ENCODE data around the gene AHCYL2. TPM values are rescaled to one million over a fixed set of nuclear protein-coding genes. Genes with fewer than 3 reads are reported as not detected.
"Not testable (repeated sequence)": the region's sequence is repeated elsewhere in the genome, so short reads cannot be mapped to it uniquely, and the experiment has no call there.

The AHCYL2 gene
- total RNA-seq, 4 donors from 2014 or later = 10.8 to 14.0 (median 13.7) TPM

DNA sequence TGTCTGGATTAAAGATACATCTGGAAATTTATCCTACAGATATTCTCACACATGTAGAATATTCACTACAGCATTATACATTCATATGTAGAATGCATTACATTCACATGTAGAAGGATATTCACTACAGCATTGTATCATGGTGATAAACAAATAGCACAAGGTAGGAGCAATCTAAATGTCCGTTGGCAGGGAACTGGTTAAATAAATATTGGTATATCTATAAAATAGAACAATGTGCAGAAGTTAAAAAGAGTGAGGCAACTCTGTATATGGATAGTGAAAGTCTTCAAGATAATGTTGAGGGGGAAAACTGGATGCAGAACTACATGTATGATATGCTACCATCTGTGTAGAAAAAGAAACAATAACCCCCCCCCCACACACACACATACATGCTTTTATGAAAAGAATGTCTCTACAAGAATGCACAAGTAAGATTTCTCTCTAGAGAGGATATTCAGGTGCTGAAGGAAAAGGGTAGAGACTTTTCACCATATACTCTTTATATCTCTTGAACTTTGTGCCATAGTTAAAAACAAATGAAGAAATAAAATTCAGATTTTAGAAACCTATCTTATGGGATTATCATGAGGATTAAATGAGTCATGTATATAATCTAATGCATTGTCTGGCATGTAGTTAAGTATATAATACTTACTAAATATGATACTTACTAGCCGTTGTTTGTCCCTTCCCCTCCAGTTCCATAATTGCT, 123.4 kb downstream of the AHCYL2 start:
- WGBS, 2 donors = 54 to 55% methylated on average over 2 of the region's 2 CpGs
- Histone ChIP-seq H3K36me3 (no peaks in the 10 kb centered on the region), H3K27me3 (no peaks in the 10 kb centered on the region), H3K9me3 (no peaks in the 10 kb centered on the region), H3K4me1 (peaks cover 0 to 30% (median 6%) of the 10 kb centered on the region in 3 donors), H3K27ac (no peak overlapping the region), H3K4me3 (no peak overlapping the region)
- no peak for DNase-seq
- intact Hi-C loops (cut with DNase I) = no loop called here
- TF ChIP-seq CTCF (IDR thresholded peaks at IDR 0.05) = no peak
- no peak for TF ChIP-seq POLR2A (IDR thresholded peaks at IDR 0.05)

DNA sequence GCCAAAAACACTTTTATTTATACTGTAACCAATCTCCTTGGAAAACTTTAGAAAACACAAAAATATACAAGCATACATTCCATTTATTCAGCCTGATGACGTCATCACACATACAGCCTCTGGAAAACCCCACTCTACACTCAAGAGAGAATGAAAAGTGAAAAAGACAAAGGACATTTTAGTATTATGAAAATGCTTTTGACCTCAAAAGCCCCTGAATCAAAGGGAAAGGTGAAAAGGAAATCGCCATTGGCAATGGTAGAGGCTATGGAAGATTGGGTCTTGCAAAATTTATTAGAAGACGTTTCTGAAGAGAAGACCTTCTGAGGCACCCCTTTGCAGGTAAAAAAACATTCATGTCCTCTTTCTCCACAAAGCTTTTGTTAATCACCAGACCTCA, 126.5 kb downstream of the AHCYL2 start:
- TF ChIP-seq CTCF (IDR thresholded peaks at IDR 0.05) (no peak), POLR2A (IDR thresholded peaks at IDR 0.05) (no peak)
- Histone ChIP-seq H3K9me3 (no peaks in the 10 kb centered on the region), H3K4me1 (peaks cover 0 to 14% (median 0%) of the 10 kb centered on the region in 3 donors), H3K4me3 (no peak overlapping the region), H3K27me3 (no peaks in the 10 kb centered on the region), H3K36me3 (peaks cover 0 to 5% (median 0%) of the 10 kb centered on the region in 3 donors), H3K27ac (no peak overlapping the region)
- WGBS, 2 donors = 50 to 55% methylated on average over 3 of the region's 3 CpGs
- intact Hi-C loops (cut with DNase I) = no loop called here
- no peak for DNase-seq

DNA sequence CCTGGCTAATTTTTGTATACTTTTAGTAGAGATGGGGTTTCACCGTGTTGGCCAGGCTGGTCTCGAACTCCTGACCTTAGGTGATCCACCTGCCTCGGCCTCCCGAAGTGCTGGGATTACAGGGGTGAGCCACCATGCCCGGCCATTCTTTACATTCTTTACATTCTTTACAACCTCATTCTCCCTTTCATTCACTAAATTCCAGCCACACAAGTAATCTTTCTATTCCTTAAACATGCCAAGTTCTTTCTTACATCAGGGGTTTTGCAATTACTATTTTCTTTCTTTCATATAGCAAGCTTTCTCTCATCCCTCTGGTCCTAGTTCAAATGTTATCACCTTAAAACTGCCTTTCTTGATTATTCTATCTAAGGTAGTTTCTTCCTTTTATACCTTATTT, 128.3 kb downstream of the AHCYL2 start:
- intact Hi-C loops (cut with DNase I); H3K27me3 ChIP-seq; DNase-seq; H3K27ac ChIP-seq; H3K9me3 ChIP-seq; H3K4me3 ChIP-seq; H3K36me3 ChIP-seq: not testable (repeated sequence)
- WGBS, 2 donors = 81 to 88% methylated on average over 5 of the region's 5 CpGs
- peaks cover 0 to 14% (median 0%) of the 10 kb centered on the region in 3 donors for H3K4me1 ChIP-seq

DNA sequence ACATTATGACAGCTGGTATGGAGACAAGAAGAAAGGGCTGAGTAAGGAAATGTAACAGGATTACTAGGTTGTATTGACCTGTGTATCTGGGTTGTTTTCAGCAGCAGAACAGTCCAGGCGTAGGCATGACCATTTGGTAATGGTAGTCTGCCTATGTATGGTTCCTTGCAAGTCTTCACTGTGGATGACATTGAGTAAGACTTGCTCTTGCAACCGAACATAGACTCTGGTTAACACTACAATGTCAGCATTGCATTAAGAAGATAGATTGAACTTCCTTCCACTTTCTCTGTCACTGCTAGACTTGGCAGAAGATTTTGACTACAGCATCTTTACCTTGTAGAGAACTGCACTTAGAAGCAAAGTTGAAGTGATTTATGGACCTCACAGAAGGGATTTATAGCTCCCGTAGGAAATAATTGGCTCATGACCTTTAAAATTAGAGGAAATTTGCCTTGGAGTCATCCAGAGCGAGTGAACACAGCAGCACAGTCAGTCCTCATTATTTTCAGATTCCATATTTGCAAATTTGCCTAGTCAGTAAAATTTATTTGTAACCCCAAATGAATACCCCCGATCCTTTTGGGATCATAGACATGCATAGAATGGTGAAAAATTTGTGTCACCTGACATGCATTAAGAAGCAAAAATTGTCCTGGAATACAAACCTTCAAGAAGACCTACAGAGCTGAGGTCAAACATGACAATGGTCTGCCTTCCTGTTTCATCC, 129.8 kb downstream of the AHCYL2 start:
- Histone ChIP-seq H3K36me3 (peaks cover 0 to 5% (median 0%) of the 10 kb centered on the region in 3 donors), H3K27ac (no peak overlapping the region), H3K9me3 (no peaks in the 10 kb centered on the region), H3K4me3 (no peak overlapping the region), H3K4me1 (peaks cover 0 to 5% (median 0%) of the 10 kb centered on the region in 3 donors), H3K27me3 (no peaks in the 10 kb centered on the region)
- intact Hi-C loops (cut with DNase I) = no loop called here
- TF ChIP-seq CTCF (IDR thresholded peaks at IDR 0.05) (no peak), POLR2A (IDR thresholded peaks at IDR 0.05) (no peak)
- WGBS, 2 donors = 83 to 91% methylated on average over 5 of the region's 5 CpGs
- no peak for DNase-seq

DNA sequence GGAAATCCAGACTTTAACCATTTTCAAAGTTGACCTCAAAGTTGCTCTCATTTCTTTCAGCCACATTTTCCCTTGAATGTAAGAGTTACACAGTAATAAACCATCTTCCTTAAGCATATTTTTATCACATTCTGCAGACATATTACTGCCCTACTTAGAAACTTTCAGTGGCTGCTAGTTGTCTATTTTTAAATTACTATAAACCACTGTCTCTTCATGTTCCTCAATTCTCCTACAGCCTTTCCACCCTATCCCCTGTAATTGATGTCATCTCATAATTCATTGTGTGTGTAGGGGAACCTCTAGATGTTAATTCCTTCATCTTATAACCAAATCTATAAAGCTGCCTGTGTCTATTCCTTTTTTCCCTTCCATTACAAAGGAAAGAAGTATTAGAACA, 131.3 kb downstream of the AHCYL2 start:
- no peaks in the 10 kb centered on the region for H3K4me1 ChIP-seq
- no peak for DNase-seq
- peaks cover 0 to 5% (median 0%) of the 10 kb centered on the region in 3 donors for H3K36me3 ChIP-seq
- TF ChIP-seq POLR2A (IDR thresholded peaks at IDR 0.05) (no peak), CTCF (IDR thresholded peaks at IDR 0.05) (no peak)
- intact Hi-C loops (cut with DNase I) = no loop called here
- H3K27ac ChIP-seq = no peak overlapping the region
- no peak overlapping the region for H3K4me3 ChIP-seq
- H3K9me3 ChIP-seq = no peaks in the 10 kb centered on the region
- H3K27me3 ChIP-seq = no peaks in the 10 kb centered on the region
